GM19023 (cell line): ENCODE measurements around the gene MEGF8.
A peak's percentile ranks its signal among the peaks of the same experiment; 100 is the strongest.

Source experiments
- ATAC-seq: cut with Tn5 transposase; IDR thresholded peaks from one replicate; pipeline ENCODE4 v1.9.1; 2021; ENCODE audit warnings: mild to moderate bottlenecking, moderate library complexity; ENCODE audit not compliant: unreplicated experiment

Gene MEGF8

DNA sequence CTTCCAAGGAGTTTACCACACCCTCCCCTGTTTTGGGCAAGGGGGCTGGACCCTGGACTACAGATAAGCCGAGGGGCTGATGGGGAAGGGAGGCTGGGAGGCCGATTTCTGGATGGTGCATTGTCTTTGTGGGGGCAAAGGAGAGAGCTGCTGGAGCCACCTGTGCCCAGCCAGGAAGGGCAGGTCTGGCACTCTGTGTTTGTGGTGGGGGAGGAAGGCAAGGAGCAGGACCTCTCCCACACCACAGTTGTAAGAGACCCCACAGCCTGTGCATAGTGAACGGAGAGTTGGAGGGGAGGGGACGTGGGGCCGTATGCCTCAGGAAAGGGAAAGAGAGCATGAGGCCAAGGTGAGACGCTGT is 39.5 kb upstream of the MEGF8 start:
- ATAC-seq: no peak

DNA sequence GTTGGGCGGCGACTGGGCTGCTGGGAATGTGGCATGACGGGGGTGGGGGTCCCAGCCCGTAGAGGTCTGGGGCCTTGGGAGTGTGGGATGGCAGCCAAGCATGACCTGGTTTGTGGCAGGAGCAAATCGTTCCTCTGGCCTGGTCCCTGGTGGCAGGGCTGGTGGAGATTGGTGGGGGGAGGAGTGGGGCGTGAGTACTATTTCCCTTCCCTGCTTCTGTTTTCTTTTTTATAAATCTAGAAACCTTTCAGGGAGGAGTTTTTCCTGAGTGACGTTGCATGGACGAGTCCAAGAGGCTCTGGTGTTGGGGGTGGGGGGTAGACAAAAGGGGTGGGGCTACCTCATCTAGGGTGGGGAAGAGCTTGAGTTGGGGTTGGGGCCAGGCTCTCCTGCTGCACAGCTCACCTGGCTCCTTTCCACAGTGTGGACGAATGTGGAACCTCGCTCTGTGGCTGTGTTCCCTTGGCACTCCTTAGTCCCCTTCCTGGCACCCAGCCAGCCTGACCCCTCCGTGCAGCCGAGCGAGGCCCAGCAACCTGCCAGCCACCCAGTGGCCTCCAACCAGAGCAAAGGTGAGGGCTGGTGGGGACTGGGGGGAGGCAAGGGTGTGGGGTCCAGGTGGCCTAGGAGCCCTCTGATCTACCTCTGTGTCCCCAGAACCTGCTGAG is 39.0 kb upstream of the MEGF8 start:
- no peak for ATAC-seq

DNA sequence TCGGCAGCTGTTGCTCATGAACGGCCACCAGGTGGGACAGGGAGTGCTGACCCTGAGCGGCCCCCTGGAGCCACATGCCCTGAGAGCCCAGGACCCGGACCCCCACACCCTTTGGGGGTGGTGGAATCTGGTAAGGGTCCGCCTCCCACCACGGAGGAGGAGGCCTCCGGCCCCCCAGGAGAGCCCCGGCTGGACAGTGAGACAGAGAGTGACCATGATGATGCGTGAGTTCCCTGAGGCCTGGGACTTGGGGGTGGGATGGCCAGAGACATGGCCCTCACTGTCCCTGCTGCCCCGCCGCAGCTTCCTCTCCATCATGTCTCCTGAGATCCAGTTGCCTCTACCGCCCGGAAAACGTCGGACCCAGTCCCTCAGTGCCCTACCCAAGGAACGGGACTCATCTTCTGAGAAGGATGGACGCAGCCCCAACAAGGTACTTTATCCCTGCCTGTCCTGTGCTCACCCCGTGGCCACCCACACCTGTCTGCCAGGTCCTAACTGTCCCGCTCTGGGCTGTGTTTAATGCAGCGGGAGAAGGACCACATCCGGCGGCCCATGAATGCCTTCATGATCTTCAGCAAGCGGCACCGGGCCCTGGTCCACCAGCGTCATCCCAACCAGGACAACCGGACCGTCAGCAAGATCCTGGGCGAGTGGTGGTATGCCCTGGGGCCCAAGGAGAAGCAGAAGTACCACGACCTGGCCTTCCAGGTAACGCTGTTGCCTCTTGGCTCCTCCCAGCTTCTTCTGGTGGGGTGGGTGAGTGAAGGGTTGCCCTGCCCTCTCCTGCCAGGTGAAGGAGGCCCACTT is 38.2 kb upstream of the MEGF8 start:
- ATAC-seq: no peak

DNA sequence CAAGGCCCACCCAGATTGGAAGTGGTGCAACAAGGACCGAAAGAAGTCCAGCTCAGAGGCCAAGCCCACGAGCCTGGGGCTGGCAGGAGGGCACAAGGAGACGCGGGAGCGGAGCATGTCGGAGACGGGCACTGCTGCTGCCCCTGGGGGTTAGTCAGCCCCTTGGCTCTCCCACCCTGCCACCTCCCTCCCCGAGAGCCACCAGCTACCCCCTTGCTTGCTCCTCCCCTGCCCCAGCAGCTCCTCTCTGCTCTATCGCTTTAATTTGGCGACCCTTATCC is 37.7 kb upstream of the MEGF8 start:
- ATAC-seq: no peak

GRCh38 chr19:42288387-42288786 is 37.0 kb upstream of the MEGF8 start:
- ATAC-seq: no peak

- no peak for ATAC-seq
These were observed 36.4 kb upstream of the MEGF8 start for GRCh38 chr19:42288881-42289555.

DNA sequence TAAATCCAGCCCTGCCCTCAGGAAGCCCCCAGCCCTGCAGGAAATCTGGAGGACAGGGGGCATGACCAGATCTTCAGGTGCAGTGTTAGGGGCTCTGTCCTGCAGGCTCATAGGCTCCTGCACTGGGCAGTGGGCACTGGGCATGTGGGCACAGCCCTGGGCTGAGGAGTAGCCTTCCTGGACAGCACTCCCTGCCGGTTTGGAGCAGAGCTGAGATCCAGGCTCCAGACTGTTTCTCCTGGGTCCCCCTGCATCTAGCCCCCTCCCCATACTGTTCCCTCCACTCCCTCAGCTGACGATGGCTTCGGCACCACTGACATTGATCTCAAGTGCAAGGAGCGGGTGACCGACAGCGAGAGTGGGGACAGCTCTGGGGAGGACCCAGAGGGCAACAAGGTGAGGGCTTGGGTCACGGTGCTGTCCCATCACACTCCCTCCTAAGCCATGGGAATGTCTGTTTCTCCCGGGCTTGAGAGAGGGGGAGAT is 35.8 kb upstream of the MEGF8 start:
- no peak for ATAC-seq

DNA sequence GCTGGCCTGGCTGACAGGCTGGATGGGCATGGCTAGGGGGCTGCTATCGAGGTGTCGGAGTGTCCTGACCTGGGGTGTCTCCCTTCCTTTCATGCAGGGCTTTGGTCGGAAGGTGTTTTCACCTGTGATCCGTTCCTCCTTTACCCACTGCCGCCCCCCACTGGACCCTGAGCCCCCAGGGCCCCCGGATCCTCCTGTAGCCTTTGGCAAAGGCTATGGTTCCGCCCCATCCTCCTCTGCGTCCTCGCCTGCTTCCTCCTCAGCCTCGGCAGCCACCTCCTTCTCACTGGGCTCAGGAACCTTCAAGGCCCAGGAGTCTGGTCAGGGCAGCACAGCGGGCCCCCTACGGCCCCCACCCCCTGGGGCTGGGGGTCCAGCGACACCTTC is 35.3 kb upstream of the MEGF8 start:
- no peak for ATAC-seq

- no peak for ATAC-seq
These were observed 34.7 kb upstream of the MEGF8 start for GRCh38 chr19:42290523-42291434.

DNA sequence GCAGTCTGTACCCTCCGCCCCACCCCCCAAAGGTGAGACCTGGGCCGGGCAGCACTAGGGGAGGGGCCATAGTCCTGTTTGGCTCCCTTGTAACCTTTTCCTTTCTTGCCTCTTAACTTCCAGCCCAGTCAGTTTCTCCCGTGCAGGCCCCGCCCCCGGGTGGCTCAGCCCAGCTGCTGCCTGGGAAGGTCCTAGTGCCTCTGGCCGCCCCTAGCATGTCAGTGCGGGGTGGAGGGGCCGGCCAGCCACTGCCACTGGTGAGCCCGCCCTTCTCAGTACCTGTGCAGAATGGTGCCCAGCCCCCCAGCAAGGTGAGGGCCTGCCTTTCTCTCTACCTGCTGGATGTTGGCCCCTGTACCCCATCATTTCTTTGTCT is 34.0 kb upstream of the MEGF8 start:
- no peak for ATAC-seq

DNA sequence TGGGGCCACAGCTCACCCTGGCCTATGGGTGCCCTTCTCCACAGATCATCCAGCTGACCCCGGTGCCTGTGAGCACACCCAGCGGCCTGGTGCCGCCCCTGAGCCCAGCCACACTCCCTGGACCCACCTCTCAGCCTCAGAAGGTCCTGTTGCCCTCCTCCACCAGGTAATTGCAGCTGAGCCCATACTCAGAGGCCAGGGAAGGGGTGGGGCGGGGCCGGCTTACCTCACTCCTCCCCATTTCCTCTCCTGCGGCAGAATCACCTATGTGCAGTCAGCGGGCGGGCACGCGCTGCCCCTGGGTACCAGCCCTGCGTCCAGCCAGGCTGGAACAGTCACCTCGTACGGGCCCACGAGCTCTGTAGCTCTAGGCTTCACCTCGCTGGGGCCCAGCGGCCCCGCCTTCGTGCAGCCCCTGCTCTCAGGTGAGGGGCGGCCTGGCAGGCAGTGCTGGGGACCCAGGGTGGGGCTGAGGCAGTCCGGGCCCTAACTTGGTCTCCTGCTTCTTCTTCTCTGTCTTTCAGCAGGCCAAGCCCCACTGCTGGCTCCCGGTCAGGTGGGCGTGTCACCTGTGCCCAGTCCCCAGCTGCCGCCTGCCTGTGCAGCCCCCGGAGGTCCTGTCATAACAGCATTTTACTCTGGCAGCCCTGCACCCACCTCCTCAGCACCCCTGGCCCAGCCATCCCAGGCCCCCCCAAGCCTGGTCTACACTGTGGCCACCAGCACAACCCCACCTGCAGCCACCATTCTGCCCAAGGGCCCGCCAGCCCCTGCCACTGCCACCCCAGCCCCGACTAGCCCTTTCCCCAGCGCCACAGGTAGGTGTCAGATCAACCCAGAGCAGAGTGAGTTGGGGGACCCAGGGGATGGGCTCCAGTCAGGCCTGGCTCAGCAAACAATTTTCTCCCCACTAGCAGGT is 33.1 kb upstream of the MEGF8 start:
- no peak for ATAC-seq

DNA sequence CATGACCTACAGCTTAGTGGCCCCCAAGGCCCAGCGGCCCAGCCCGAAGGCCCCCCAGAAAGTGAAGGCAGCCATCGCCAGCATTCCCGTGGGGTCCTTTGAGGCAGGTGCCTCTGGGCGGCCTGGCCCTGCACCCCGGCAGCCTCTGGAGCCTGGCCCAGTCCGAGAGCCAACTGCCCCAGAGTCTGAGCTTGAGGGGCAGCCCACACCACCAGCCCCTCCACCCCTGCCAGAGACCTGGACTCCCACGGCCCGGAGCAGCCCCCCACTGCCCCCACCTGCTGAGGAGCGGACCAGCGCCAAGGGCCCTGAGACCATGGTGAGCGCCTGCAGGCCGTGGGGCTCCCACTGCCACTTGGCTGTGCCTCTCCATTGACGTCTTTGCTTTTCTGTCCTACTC is 32.5 kb upstream of the MEGF8 start:
- ATAC-seq: no peak

DNA sequence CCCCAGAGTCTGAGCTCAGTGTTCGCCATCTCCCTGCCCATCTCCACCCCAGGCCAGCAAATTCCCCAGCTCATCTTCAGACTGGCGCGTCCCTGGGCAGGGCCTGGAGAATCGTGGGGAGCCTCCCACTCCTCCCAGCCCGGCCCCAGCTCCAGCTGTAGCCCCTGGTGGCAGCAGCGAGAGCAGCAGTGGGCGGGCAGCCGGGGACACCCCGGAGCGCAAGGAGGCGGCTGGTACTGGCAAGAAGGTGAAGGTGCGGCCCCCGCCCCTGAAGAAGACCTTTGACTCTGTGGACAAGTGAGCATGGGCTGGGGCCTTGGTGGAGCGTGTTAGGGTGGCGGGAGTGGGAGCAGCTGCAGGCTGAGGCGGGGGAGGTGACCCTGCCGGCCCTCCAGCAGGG is 31.9 kb upstream of the MEGF8 start:
- ATAC-seq: no peak

DNA sequence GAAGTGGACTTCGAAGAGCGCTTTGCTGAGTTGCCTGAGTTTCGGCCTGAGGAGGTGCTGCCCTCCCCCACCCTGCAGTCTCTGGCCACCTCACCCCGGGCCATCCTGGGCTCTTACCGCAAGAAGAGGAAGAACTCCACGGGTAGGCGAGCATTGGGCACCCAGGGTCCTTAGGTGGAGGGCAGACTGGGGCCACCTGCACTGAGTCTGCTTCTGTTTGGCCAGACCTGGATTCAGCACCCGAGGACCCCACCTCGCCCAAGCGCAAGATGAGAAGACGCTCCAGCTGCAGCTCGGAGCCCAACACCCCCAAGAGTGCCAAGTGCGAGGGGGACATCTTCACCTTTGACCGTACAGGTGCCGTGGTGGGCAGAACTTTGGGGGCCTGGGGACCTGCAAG is 31.5 kb upstream of the MEGF8 start:
- no peak for ATAC-seq

GRCh38 chr19:42294471-42295137 is 30.8 kb upstream of the MEGF8 start:
- no peak for ATAC-seq

DNA sequence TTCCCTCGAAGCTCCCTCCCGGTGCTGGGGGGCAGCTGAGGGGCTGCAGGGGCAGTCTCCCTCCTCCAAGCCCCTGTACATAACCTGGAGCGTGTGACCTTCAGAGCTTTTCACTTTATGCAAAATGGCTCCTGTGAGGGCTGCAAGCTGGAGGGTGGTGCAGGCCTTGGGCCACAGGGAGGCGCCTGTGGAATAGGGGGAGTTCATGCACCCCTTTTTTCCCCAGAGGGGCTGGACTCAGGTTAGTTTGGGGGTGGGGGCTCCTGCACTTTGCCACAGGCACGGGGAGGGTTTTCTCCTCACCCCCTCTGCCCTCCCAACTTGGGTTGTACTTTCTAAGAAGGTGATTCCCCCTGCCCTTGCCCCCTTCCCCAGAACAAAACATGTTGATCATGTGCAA is 30.1 kb upstream of the MEGF8 start:
- ATAC-seq: no peak

DNA sequence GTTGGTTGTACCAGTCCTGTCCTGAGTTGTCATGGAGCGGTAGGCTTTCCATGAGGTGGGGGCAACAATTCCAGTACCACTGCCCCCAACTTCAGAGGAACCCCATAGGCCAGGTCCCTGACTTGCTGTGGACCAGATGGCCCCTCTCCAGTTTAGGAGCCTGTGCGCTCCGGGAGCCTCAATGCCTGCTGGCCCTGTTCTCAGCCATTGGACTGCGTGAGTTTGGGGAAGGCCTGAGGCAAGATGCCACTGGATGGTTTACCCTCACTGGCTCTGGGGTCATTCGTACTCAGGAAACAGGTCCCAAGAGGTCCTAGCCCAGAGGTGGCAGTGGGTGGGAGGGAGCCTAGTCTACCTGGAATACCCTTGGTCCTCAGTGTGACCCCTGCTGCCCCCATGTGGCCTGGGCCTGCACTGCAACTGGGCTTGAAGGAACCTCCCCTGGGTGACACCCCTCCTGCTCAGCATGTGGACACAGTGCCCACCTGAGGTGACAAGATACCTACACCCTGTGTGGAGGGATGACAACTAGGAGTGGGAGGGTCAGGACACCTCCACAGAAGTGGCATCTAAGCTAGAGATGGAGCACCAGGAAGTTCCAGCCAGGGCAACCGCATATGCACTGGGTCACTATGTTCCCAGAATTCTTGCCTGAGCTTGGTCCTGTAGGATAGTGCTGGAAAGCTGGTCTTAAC is 29.5 kb upstream of the MEGF8 start:
- no peak for ATAC-seq

GRCh38 chr19:42297039-42297438 is 28.4 kb upstream of the MEGF8 start:
- ATAC-seq: no peak

- ATAC-seq: peak; percentile 7
These were observed 23.7 kb upstream of the MEGF8 start, which contains the start of gene PRR19 for GRCh38 chr19:42301646-42302203. PRR19 (plus strand) TSS chr19:42302132; CDS start chr19:42309585, 7,453 bp downstream.
